Tibial artery (tissue), 4 donors: Measurements from ENCODE around the gene HYAL1.

ENCODE experiments used
- DNase-seq, 2 donors: peaks; one replicate each; pipeline ENCODE4 v3.0.0-alpha.2; 2019
- H3K27ac ChIP-seq, 2 donors: fragments of 200-600 bp; sonication (generic) in 1 of 2; 1 replicate in 1 of 2; 2 replicates in 1 of 2; pipeline ENCODE4 v1.5.1; 2018 to 2019; ENCODE audit warnings: mild to moderate bottlenecking in 1 of 2
- H3K27me3 ChIP-seq, 2 donors: fragments of 200-600 bp; sonication (generic) in 1 of 2; one replicate each; pipeline versions ENCODE4 v1.5.1 to v1.6.0; 2016 to 2019
- H3K36me3 ChIP-seq, 3 donors: fragments of 200-600 bp; sonication (generic) in 2 of 3; one replicate each; pipeline ENCODE4 v1.5.1; 2016 to 2019; ENCODE audit warnings: mild to moderate bottlenecking in 2 of 3
- H3K4me1 ChIP-seq, 4 donors: fragments of 200-600 bp; sonication (generic) in 2 of 4; 1 replicate in 3 of 4; 2 replicates in 1 of 4; pipeline ENCODE4 v1.5.1; 2016 to 2019
- H3K4me3 ChIP-seq, 2 donors: fragments of 200-600 bp; sonication (generic) in 1 of 2; 1 replicate in 1 of 2; 2 replicates in 1 of 2; pipeline ENCODE4 v1.5.1; 2018 to 2019; ENCODE audit warnings: mild to moderate bottlenecking in 2 of 2
- H3K9me3 ChIP-seq, 3 donors: fragments of 200-600 bp; sonication (generic) in 1 of 3; one replicate each; pipeline ENCODE4 v1.5.1; 2016 to 2019
- CTCF ChIP-seq, 2 experiments: fragments of 200-600 bp in 1 of 2; fragments of 450-650 bp in 1 of 2; IDR thresholded peaks; one replicate each; pipeline ENCODE4 v1.5.1; 2017 to 2019; ENCODE audit warnings: antibody characterized with exemption in 2 of 2, mild to moderate bottlenecking in 1 of 2, moderate library complexity in 1 of 2
- intact Hi-C: fragments of 100-400 bp; cut with DNase I; formaldehyde crosslinking; loops from one replicate; pipeline ENCODE4 v1.15.0; 2023; ENCODE audit warnings: low total_unique reads

Gene HYAL1

DNA sequence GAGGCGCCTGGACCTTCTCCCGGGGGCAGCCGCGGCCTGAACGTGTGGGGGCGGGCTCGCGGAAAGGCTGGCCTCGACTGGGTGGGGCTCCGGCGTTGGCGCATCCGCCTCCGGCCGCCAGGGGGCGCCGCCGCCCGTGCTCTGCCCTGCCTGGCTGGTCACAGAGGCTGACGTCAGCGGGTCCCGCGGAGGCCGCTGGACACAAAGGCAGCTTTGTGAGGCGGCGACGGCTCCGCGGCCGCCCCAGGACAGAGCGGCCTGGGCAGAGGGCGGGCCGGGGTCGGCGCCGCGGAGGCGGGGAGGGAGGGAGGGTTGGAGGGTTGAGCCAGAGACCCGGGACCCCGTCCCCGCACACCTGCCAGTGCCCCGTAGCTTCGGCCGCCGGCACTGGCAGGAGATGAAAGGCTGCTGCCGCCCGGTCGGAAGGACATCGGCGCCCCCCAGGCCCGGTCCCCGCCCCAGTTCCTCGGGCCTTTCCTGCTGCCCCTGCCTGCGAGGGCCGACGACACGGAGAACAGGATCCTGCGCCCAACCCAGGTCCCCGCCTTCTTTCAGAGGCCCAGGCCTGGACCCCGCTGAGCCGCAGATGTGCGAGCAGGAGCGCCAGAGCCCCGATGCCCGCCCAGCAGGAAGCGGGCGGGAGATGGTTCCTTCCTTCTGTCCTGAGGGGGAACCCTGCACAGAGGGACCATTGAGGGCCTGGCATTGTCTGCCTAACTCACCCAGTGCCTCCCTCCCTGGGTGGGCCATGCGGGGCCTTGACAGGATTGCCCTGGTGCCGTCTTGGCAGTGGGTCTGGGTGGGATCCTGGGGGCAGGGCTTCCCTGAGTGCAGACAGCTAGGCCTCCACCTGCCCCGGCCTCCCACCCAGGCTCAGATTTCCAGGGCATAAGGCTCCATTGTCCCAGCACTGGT is 43.1 kb downstream of the HYAL1 start:
- Histone ChIP-seq H3K4me1 (peaks cover 4 to 54% (median 42%) of the 10 kb centered on the region in 4 donors), H3K27ac (peak overlapping the region; percentile 97 to 100), H3K27me3 (no peaks in the 10 kb centered on the region), H3K4me3 (peak overlapping the region; percentile 67 to 69), H3K36me3 (peaks cover 24 to 33% (median 33%) of the 10 kb centered on the region in 3 donors), H3K9me3 (no peaks in the 10 kb centered on the region)
- intact Hi-C loops: no loop called here
- peak; percentile 98 to 99 for TF ChIP-seq CTCF (IDR thresholded peaks at IDR 0.05)
- DNase-seq: peak; percentile 91 to 97

DNA sequence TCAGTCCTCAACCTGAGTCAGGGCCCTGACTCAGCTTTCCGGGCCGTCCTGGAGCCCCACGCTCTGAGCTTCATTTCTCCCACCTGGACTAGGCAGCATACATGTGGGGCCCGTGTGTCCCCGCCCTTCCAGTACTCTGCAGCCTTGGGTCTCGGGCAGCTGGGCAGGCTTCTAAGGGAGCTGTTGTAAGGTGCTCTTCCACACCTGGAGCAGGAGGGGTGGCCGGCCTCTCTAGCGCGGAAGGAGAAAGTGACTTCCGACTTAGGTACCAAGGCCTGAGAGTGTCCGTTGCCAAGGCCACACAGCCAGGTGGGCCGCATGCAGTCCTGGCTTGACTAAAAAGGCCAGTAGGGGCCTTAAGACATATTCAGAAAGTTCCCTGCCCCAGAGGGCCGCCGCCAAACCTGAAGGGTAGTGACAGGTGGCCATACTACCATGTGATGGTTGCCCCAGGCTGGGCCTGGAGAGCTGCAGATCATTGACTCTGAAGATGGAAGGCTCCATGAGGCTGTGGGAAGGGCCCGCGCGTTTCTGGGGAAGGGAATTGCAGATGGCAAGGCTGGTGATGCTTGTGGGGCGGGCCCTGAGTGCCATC is 43.8 kb downstream of the HYAL1 start:
- TF ChIP-seq CTCF (IDR thresholded peaks at IDR 0.05): no peak
- Histone ChIP-seq H3K27ac (peak overlapping the region; percentile 97 to 100), H3K27me3 (no peaks in the 10 kb centered on the region), H3K4me3 (peak overlapping the region; percentile 67 to 69), H3K4me1 (peaks cover 4 to 54% (median 40%) of the 10 kb centered on the region in 4 donors), H3K9me3 (no peaks in the 10 kb centered on the region), H3K36me3 (peaks cover 27 to 40% (median 39%) of the 10 kb centered on the region in 3 donors)
- DNase-seq: no peak
- intact Hi-C loops: no loop called here

DNA sequence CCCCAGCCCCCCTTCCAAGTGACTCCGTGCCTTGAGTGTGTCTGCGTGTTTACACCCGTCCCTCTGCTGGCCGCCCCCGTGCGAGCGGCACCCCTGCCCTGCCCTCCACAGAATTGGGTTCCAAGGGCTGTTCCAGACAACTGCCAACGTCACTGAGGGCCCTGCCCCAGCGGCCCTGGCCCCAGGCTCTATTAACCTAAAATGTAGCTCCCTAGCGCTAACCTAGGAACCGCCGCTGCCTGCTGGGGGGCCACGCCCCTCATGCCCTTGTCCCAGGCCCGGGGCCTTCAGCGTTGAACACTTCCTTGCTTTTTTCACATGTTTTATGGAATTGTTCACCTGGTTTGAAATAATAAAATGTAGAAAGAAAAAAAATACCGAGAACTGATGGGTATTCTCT is 44.4 kb downstream of the HYAL1 start:
- DNase-seq: no peak
- Histone ChIP-seq H3K4me1 (peaks cover 2 to 54% (median 38%) of the 10 kb centered on the region in 4 donors), H3K27ac (peak overlapping the region; percentile 97 to 100)

DNA sequence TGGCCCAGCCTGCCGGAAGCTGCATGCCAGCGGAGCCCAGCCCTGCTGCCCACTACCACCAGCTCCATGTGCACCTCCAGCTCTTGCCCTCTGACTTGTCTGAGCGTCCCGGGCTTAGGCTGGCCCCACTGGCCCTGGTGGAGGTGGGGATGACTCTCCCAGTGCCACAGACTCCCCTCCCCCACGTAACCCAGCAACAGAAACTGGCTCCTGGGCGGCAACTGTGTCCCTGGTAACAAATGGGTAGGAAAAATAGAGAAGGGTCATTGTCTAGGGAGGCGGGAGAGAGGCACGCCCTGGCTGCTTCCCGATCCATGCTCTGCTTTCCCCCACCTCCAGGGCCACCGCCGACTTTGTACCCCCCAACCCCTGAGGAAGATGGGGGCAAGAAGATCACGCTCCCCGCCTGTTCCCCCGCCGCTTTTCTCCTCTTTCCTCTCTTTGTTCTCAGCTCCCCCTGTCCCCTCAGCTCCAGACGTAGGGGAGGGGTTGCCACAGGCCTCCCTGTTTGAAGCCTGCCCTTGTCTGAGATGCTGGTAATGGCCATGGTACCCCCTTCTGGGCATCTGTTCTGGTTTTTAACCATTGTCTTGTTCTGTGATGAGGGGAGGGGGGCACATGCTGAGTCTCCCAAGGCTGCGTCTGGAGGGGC is 45.2 kb downstream of the HYAL1 start:
- H3K27ac ChIP-seq: peak overlapping the region; percentile 97 to 100
- TF ChIP-seq CTCF (IDR thresholded peaks at IDR 0.05): no peak
- DNase-seq: no peak
- peaks cover 31 to 54% (median 53%) of the 10 kb centered on the region in 3 donors for H3K36me3 ChIP-seq
- H3K9me3 ChIP-seq: no peaks in the 10 kb centered on the region
- intact Hi-C loops: no loop called here
- no peaks in the 10 kb centered on the region for H3K27me3 ChIP-seq
- peaks cover 0 to 48% (median 34%) of the 10 kb centered on the region in 4 donors for H3K4me1 ChIP-seq
- no peak overlapping the region for H3K4me3 ChIP-seq

More for the DNA sequence above, 44.4 kb downstream of the HYAL1 start:
- Histone ChIP-seq H3K9me3 (no peaks in the 10 kb centered on the region), H3K27me3 (no peaks in the 10 kb centered on the region), H3K4me3 (no peak overlapping the region), H3K36me3 (peaks cover 28 to 46% (median 45%) of the 10 kb centered on the region in 3 donors)
- no peak for TF ChIP-seq CTCF (IDR thresholded peaks at IDR 0.05)
- intact Hi-C loops: no loop called here

- H3K27ac ChIP-seq: peak overlapping the region in 1 of 2 donors; percentile 97
- DNase-seq: no peak
- H3K4me1 ChIP-seq: peaks cover 0 to 44% (median 31%) of the 10 kb centered on the region in 4 donors
- peak; percentile 20 to 32 for TF ChIP-seq CTCF (IDR thresholded peaks at IDR 0.05)
- intact Hi-C loops: no loop called here
- no peak overlapping the region for H3K4me3 ChIP-seq
- H3K36me3 ChIP-seq: peaks cover 40 to 63% (median 62%) of the 10 kb centered on the region in 3 donors
- H3K27me3 ChIP-seq: no peaks in the 10 kb centered on the region
- no peaks in the 10 kb centered on the region for H3K9me3 ChIP-seq
Measured at GRCh38 chr3:50256978-50257890, 46.1 kb downstream of the HYAL1 start.
